Umbilical cord (tissue), 2 donors: ENCODE measurements around the gene MRPL11. TPM values are rescaled to one million over a fixed set of nuclear protein-coding genes. Genes with fewer than 3 reads are reported as not detected.

Experiments
- DNase-seq: peaks from one replicate; pipeline ENCODE4 v3.0.0-alpha.2; 2015; ENCODE audit warnings: low spot score
- total RNA-seq: library from RNA; depleted of rRNA; stranded (reverse); fragments of >200 nt; gene quantifications from one replicate; pipeline ENCODE4 v1.2.3, GENCODE V29; 2014; ENCODE audit warnings: low replicate concordance; ENCODE audit not compliant: insufficient read depth

MRPL11 gene
- total RNA-seq, 1 donor from 2014 or later: 58.0 TPM

- no peak for DNase-seq
These were observed 44.7 kb downstream of the MRPL11 start for GRCh38 chr11:66393954-66394353.

- no peak for DNase-seq
These were observed 47.3 kb downstream of the MRPL11 start for GRCh38 chr11:66391322-66391721.

GRCh38 chr11:66388780-66389386, 49.8 kb downstream of the MRPL11 start:
- DNase-seq: peak; percentile 38

GRCh38 chr11:66386171-66387069, 52.2 kb downstream of the MRPL11 start:
- peak; percentile 83 for DNase-seq

Other genes with a start within 250 kb of the MRPL11 start
- 20.0 TPM for gene KLC2, start 181.1 kb downstream of the MRPL11 start, total RNA-seq
- 34.7 TPM for gene RAB1B, start 170.2 kb downstream of the MRPL11 start, total RNA-seq
- gene CNIH2, start 160.7 kb downstream of the MRPL11 start, total RNA-seq: not detected
- gene YIF1A, start 149.7 kb downstream of the MRPL11 start, total RNA-seq: 129 TPM
- 0.24 TPM for gene TMEM151A, start 147.0 kb downstream of the MRPL11 start, total RNA-seq
- gene CD248, start 121.8 kb downstream of the MRPL11 start, total RNA-seq: 20.7 TPM
- gene RIN1, start 102.4 kb downstream of the MRPL11 start, total RNA-seq: 4.8 TPM
- 21.9 TPM for gene BRMS1, start 93.7 kb downstream of the MRPL11 start, total RNA-seq
- gene B4GAT1, start 91.2 kb downstream of the MRPL11 start, total RNA-seq: 41.9 TPM
- gene SLC29A2, start 67.1 kb downstream of the MRPL11 start, total RNA-seq: 1.4 TPM
- 2.4 TPM for gene NPAS4, start 17.8 kb downstream of the MRPL11 start, total RNA-seq
- 12.5 TPM for gene PELI3, start 28.1 kb upstream of the MRPL11 start, total RNA-seq
- gene DPP3, start 41.6 kb upstream of the MRPL11 start, total RNA-seq: 24.6 TPM
- gene BBS1, start 71.8 kb upstream of the MRPL11 start, total RNA-seq: 18.1 TPM
- 5.8 TPM for gene ZDHHC24, start 107.2 kb upstream of the MRPL11 start, total RNA-seq
- gene ACTN3, start 108.1 kb upstream of the MRPL11 start, total RNA-seq: not detected
- 43.1 TPM for gene CTSF, start 129.8 kb upstream of the MRPL11 start, total RNA-seq
- gene CCDC87, start 154.2 kb upstream of the MRPL11 start, total RNA-seq: 0.24 TPM
- gene CCS, start 154.3 kb upstream of the MRPL11 start, total RNA-seq: 18.8 TPM
- gene RBM14, start 177.8 kb upstream of the MRPL11 start, total RNA-seq: 90.5 TPM
- 64.3 TPM for gene RBM4, start 199.9 kb upstream of the MRPL11 start, total RNA-seq
- gene RBM4B, start 239.0 kb upstream of the MRPL11 start, total RNA-seq: 44.1 TPM